Measurements from ENCODE around the gene HOXA1. TPM values are rescaled to one million over a fixed set of nuclear protein-coding genes. Genes with fewer than 3 reads are reported as not detected.

The HOXA1 gene
- total and polyA plus RNA-seq, 2 of the 8 experiments (the other 6 are each of a cell fraction or from before 2014, with no cell fraction given): not detected

GRCh38 chr7:27134392-27134791 is 38.6 kb upstream of the HOXA1 start (continued):
- no peak for TF ChIP-seq CHD7 (IDR thresholded peaks at IDR 0.05; ENCODE audit: insufficient replicate concordance, low read length)
- no peak for TF ChIP-seq BCL11A (IDR thresholded peaks at IDR 0.05; ENCODE audit: low read depth in 2 of 2, low read length in 2 of 2)
- no peak for TF ChIP-seq TBP (IDR thresholded peaks at IDR 0.05; ENCODE audit: low read depth, low read length)
- TF ChIP-seq ATF2 (IDR thresholded peaks at IDR 0.05; ENCODE audit: low read length): no peak
- no peak for TF ChIP-seq CTCF (IDR thresholded peaks at IDR 0.05; ENCODE audit: control extremely low read depth in 1 of 3, insufficient read depth in 1 of 3, low read depth in 1 of 3, low read length in 3 of 3)
- TF ChIP-seq ASH2L (IDR thresholded peaks at IDR 0.05; ENCODE audit: low read length): no peak
- TF ChIP-seq FOSL1 (IDR thresholded peaks at IDR 0.05; ENCODE audit: insufficient read depth, low read depth, low read length): no peak
- TF ChIP-seq JUND (IDR thresholded peaks at IDR 0.05; ENCODE audit: low read length): no peak
